Measurements from ENCODE around the gene C17orf50.

Gene C17orf50

DNA sequence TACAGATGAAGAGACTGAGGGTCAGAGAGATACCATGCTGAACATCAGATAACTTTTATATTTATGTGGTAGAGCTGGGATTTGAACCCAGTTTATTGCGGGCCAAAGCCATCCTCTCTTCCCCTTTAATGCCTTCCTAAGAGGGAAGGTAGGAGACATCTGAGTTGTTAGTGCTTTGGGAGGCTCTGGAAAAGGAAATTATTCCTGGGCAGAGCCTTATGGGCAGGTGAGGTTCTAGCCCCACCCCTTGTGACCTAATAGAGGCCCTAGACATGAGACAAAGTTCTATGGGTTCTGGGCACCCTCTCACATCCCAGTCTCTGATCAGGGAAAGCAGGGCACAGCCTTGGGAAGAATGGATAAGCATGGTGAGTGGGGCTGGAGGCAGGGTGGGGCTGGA, at the start of gene C17orf50:
Gene C17orf50 (plus strand): TSS at position 301 of the 400 bp plus-strand sequence. CDS start 55 bp downstream, at position 356.
- no peak within 1 kb of the TSS for H3K4me3 ChIP-seq (ENCODE audit: low read depth, low read length)
- TF ChIP-seq, protein P1, sequence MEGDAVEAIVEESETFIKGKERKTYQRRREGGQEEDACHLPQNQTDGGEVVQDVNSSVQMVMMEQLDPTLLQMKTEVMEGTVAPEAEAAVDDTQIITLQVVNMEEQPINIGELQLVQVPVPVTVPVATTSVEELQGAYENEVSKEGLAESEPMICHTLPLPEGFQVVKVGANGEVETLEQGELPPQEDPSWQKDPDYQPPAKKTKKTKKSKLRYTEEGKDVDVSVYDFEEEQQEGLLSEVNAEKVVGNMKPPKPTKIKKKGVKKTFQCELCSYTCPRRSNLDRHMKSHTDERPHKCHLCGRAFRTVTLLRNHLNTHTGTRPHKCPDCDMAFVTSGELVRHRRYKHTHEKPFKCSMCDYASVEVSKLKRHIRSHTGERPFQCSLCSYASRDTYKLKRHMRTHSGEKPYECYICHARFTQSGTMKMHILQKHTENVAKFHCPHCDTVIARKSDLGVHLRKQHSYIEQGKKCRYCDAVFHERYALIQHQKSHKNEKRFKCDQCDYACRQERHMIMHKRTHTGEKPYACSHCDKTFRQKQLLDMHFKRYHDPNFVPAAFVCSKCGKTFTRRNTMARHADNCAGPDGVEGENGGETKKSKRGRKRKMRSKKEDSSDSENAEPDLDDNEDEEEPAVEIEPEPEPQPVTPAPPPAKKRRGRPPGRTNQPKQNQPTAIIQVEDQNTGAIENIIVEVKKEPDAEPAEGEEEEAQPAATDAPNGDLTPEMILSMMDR (IDR thresholded peaks at IDR 0.05; ENCODE audit: low read depth, low read length), result no peak

DNA sequence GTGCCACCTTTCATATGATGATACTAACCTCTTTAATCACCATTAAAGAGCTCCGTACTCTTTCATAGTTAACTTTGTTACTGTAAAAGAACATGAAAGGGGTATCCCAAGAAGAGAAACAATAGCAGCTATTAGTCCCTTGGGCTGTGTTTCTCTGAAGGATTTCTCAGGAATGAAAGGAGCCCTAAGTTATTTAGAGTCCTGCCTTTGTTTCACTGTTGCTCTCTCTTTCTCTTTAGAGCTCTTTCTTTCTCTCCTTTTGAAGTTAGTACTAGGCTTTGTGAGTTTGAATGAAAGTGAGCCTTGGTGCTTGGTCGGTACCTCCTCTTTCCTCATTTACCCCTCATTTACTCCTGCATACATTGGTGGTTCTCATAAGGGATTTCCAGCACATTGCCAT, 49.7 kb upstream of the C17orf50 start:
- TF ChIP-seq, protein P1 (IDR thresholded peaks at IDR 0.05; ENCODE audit: low read depth, low read length), result no peak
- H3K4me3 ChIP-seq (ENCODE audit: low read depth, low read length), result no peak overlapping the region

DNA sequence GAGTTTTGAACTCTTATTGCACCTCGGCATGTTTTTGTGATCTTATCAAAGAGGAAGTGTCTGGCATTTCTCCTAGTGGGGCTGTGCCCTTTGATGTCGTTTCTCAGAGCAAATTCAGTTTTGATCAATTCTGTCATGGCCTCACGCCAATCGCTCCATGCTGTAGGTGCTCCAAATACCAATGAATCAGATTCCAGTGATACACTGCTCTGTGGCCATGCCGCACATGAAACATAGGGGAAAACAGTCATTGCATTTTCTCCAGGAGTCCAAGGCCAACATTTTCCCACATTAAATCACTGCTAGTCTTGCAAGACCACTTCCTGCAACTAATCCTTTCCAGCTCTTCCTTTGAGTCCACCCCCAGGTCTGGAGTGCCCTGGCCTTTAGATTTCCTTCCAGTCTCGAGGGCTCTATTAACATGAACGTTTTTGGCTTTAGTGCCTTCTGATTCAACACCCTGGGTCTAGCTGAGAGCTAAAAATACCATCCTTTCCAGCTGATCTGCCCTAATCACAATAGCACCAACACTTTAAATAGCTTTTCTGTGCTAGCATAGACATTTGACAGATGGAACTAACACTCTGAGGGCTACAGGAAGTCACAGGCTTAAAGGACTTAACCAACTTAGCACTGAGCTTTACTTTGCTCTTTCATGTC, 47.5 kb upstream of the C17orf50 start:
- TF ChIP-seq, protein P1 (IDR thresholded peaks at IDR 0.05; ENCODE audit: low read depth, low read length), result no peak

DNA sequence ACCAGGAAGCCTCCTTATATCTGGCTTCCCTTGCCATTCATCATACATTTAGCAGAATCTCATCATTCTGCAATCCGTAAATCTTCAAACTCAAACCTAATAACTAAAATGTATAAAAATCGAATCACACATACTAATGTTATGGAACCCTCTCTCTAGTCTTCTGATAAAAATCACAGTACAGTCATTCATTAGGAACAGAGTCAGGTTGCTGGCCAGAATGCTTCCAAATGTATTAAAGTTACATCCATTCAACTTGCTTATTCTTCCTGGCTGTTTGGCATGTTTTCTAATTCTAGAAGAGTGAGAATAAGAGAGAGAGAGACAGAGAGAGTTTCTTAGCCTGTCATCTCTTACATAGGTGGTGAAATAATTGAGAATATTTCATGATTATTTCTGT, 45.7 kb upstream of the C17orf50 start:
- TF ChIP-seq, protein P1 (IDR thresholded peaks at IDR 0.05; ENCODE audit: low read depth, low read length), result no peak
- no peak overlapping the region for H3K4me3 ChIP-seq (ENCODE audit: low read depth, low read length)

More for the DNA sequence above, 47.5 kb upstream of the C17orf50 start:
- no peak overlapping the region for H3K4me3 ChIP-seq (ENCODE audit: low read depth, low read length)

DNA sequence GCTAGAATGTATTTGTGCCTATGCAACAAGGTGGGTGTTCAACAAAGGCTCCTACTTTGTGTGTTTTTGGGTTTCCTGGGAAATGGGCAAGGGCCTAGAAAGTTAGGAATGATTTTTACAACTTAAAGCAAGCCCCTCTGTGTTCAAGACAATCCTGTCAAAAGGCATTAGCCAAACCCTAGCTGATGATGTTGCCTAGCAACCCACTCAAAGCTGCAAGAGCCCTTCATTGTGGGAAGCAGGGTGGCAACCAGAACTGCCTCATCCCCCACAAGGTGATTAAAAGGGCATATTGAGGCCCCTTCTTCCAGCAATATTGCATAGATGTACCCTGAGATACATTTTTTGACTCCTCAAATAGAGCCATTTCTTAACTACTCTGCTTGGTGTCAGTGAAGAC, 45.3 kb upstream of the C17orf50 start:
- H3K4me3 ChIP-seq (ENCODE audit: low read depth, low read length), result no peak overlapping the region
- TF ChIP-seq, protein P1 (IDR thresholded peaks at IDR 0.05; ENCODE audit: low read depth, low read length), result no peak

DNA sequence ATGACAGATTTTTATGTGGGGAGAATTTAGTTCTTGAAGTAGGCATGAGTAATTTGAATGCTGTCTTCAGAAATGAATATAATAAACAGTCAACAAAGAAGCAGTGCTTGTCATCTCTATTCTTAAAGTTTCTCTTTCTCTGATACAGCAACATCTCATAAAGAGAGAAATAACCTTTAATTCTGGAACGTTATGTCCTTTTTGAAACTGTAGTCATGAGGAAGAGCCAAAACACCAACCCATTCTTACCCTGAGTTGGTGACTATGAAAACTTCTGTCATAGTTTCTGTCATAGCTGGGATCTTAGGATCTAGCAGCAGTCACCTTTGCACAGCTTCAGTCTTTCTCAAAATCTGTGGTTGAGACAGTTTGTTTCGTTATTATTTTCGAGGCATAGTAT, 44.5 kb upstream of the C17orf50 start:
- H3K4me3 ChIP-seq (ENCODE audit: low read depth, low read length), result no peak overlapping the region
- TF ChIP-seq, protein P1 (IDR thresholded peaks at IDR 0.05; ENCODE audit: low read depth, low read length), result no peak

DNA sequence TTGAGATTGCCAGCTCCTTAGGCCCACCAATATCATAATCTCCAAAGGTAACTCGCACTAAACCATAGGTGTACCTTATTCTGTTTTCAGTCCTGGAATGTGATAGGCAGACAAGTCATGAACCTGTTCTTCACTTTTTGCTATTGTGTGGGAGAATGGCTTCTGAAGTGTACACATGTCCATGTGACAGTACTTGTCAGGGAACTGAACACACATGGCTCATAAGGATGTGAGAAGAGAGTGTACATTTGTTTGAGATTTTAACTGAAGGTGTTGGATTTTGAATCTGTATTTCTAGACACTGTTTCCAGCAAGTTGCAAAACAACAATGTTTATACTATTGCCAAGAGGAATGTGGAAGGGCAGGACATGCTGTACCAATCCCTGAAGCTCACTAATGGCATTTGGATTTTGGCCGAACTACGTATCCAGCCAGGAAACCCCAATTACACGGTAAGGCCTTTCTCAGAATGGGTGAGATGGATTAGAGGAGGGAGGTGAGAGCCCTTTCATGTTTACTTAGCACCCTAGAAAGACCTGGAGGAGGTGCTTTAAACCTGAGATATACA, 43.7 kb upstream of the C17orf50 start:
- H3K4me3 ChIP-seq (ENCODE audit: low read depth, low read length), result no peak overlapping the region
- TF ChIP-seq, protein P1 (IDR thresholded peaks at IDR 0.05; ENCODE audit: low read depth, low read length), result no peak
